Spleen (tissue), 7 donors: ENCODE results near the gene ABCC8.

Experiments
- CTCF ChIP-seq, 11 experiments: fragments of 200-600 bp in 7 of 11; fragments of 450-650 bp in 4 of 11; sonication (generic) in 4 of 11; IDR thresholded peaks in 8 of 11; conservative IDR thresholded peaks in 3 of 11; 1 replicate in 7 of 11; 2 replicates in 4 of 11; pipeline versions ENCODE4 v1.4.0 to v1.8.0; 2016 to 2021; ENCODE audit warnings: antibody characterized with exemption in 11 of 11, inconsistent platforms in 4 of 11, mild to moderate bottlenecking in 1 of 11
- POLR2A ChIP-seq, 3 donors: fragments of 450-650 bp; IDR thresholded peaks; one replicate each; pipeline ENCODE4 v1.5.1; 2017; ENCODE audit warnings: antibody characterized with exemption in 3 of 3, mild to moderate bottlenecking in 1 of 3
- POLR2AphosphoS5 ChIP-seq, 3 donors: sonication (generic); formaldehyde crosslinking; IDR thresholded peaks; one replicate each; pipeline ENCODE4 v1.5.1; 2017; ENCODE audit warnings: antibody characterized with exemption in 3 of 3
- donor health status: DM: no; HTN: no; CAD: no; lungs with moderate emphysema.
- donor health status: DM: no; HTN: no; CAD: no.
- donor health status: DM: no; HTN: no; CAD: no.

GRCh38 chr11:17408026-17408425, 68.6 kb downstream of the ABCC8 start:
- TF ChIP-seq CTCF (IDR thresholded peaks at IDR 0.05 in 8 of 11, conservative IDR thresholded peaks at IDR 0.05 in 3 of 11) (no peak), POLR2A (IDR thresholded peaks at IDR 0.05) (no peak), POLR2AphosphoS5 (IDR thresholded peaks at IDR 0.05) (no peak)
